H1 (cell line): ENCODE data around the gene PTGES3L. TPM values are rescaled to one million over a fixed set of nuclear protein-coding genes. Genes with fewer than 3 reads are reported as not detected.

Source experiments
- CTCF ChIA-PET: fragments of 300-600 bp; sonication (Branson Sonifier 250); formaldehyde crosslinking; loops from one replicate; lab custom pipeline; 2021; ENCODE audit not compliant: partially characterized antibody; lab: Charles Lee
- POLR2A ChIA-PET: fragments of 300-600 bp; sonication (Branson Sonifier 250); formaldehyde crosslinking; loops from one replicate; lab custom pipeline; 2021; ENCODE audit warnings: inconsistent platforms; ENCODE audit not compliant: partially characterized antibody; lab: Charles Lee
- DNase-seq, 2 experiments: peaks; one replicate each; pipeline versions ENCODE4 v3.0.0 to v3.0.0-alpha.2; 2010 to 2022; ENCODE audit warnings: low spot score in 2 of 2, low read depth in 1 of 2, mixed read lengths in 1 of 2
- FAIRE-seq: peaks from 2 replicates; lab custom pipeline; 2011; peaks lifted over from hg19 to GRCh38; lab: Jason Lieb, UNC
- H2AFZ ChIP-seq: 2 replicates; pipeline ENCODE4 v1.8.1; 2012; ENCODE audit warnings: low read length, inconsistent platforms
- H2AK5ac ChIP-seq: 2 replicates; pipeline ENCODE4 v1.6.1; 2013; ENCODE audit warnings: low read depth, low read length
- H2BK120ac ChIP-seq: replicated peaks from 2 replicates; pipeline ENCODE3; 2013; ENCODE audit warnings: low read depth, low read length, inconsistent platforms
- H2BK12ac ChIP-seq: 2 replicates; pipeline ENCODE4 v1.6.1; 2013; ENCODE audit warnings: low read depth, low read length
- H2BK15ac ChIP-seq: 2 replicates; pipeline ENCODE4 v1.6.1; 2013; ENCODE audit warnings: low read length
- H2BK20ac ChIP-seq: 2 replicates; pipeline ENCODE4 v1.6.1; 2013; ENCODE audit warnings: low read length
- H2BK5ac ChIP-seq: 2 replicates; pipeline ENCODE4 v1.6.1; 2013; ENCODE audit warnings: low read depth, low read length
- H3K14ac ChIP-seq: 2 replicates; pipeline ENCODE4 v1.6.1; 2013; ENCODE audit warnings: inconsistent platforms; ENCODE audit not compliant: insufficient read length
- H3K18ac ChIP-seq: 2 replicates; pipeline ENCODE4 v1.6.1; 2013; ENCODE audit warnings: low read length; ENCODE audit errors: extremely low read depth
- H3K23ac ChIP-seq: 2 replicates; pipeline ENCODE4 v1.6.1; 2013; ENCODE audit warnings: inconsistent platforms; ENCODE audit not compliant: insufficient read length
- H3K23me2 ChIP-seq: 2 replicates; pipeline ENCODE4 v1.6.1; 2013; ENCODE audit warnings: low read depth, low read length
- H3K27ac ChIP-seq: 2 replicates; pipeline ENCODE4 v1.6.1; 2011; ENCODE audit warnings: low read depth, low read length, inconsistent platforms
- H3K27me3 ChIP-seq, 4 experiments: replicated peaks in 1 of 4; 1 replicate in 1 of 4; 2 replicates in 3 of 4; pipeline versions ENCODE4 v1.6.1 to v1.8.1; 2011 to 2013; ENCODE audit warnings: low read length in 3 of 4, mild to moderate bottlenecking in 3 of 4, inconsistent platforms in 2 of 4, mixed read lengths in 2 of 4, moderate library complexity in 1 of 4; ENCODE audit not compliant: control insufficient read depth in 3 of 4, insufficient read depth in 3 of 4; ENCODE audit errors: extremely low read depth in 1 of 4
- H3K36me3 ChIP-seq, 4 experiments: 2 replicates each; pipeline versions ENCODE4 v1.6.1 to v1.8.1; 2011 to 2013; ENCODE audit warnings: mild to moderate bottlenecking in 4 of 4, low read length in 3 of 4, moderate library complexity in 2 of 4, control low read depth in 1 of 4, inconsistent platforms in 1 of 4; ENCODE audit not compliant: insufficient read depth in 4 of 4, control insufficient read depth in 2 of 4
- H3K4ac ChIP-seq: replicated peaks from 2 replicates; pipeline ENCODE3; 2013; ENCODE audit warnings: low read length, low read depth, mixed read lengths, inconsistent platforms; ENCODE audit not compliant: insufficient read length
- H3K4me1 ChIP-seq, 4 experiments: replicated peaks in 1 of 4; 1 replicate in 1 of 4; 2 replicates in 3 of 4; pipeline versions ENCODE4 v1.6.1 to v1.8.1; 2011 to 2013; ENCODE audit warnings: low read length in 3 of 4, inconsistent platforms in 2 of 4, mixed read lengths in 1 of 4; ENCODE audit not compliant: insufficient read depth in 4 of 4, control insufficient read depth in 3 of 4
- H3K4me2 ChIP-seq, 2 experiments: 2 replicates each; pipeline versions ENCODE4 v1.6.1 to v1.8.1; 2011 to 2013; ENCODE audit warnings: low read depth in 2 of 2, low read length in 2 of 2, control low read depth in 1 of 2, inconsistent platforms in 1 of 2, mild to moderate bottlenecking in 1 of 2; ENCODE audit not compliant: insufficient read depth in 1 of 2
- H3K4me3 ChIP-seq, 4 experiments: fragments of 200-600, 300-600 bp in 1 of 4; sonication (generic), shearing (Covaris generic), sonication (Bioruptor Twin) in 1 of 4; 2 replicates each; pipeline versions ENCODE4 v1.5.1 to v1.8.1; 2011 to 2016; ENCODE audit warnings: low read length in 4 of 4, low read depth in 3 of 4, control low read depth in 2 of 4, inconsistent platforms in 2 of 4, mild to moderate bottlenecking in 2 of 4, mixed read lengths in 1 of 4, moderate library complexity in 1 of 4; ENCODE audit not compliant: insufficient read depth in 2 of 4; ENCODE audit errors: extremely low read depth in 1 of 4
- H3K56ac ChIP-seq: replicated peaks from 2 replicates; pipeline ENCODE3; 2013; ENCODE audit warnings: low read depth, mild to moderate bottlenecking, mixed read lengths, low read length, inconsistent platforms; ENCODE audit not compliant: insufficient read length
- H3K79me1 ChIP-seq: 2 replicates; pipeline ENCODE4 v1.6.1; 2013; ENCODE audit warnings: low read depth, low read length, control low read depth
- H3K79me2 ChIP-seq, 2 experiments: 2 replicates each; pipeline versions ENCODE4 v1.6.1 to v1.8.1; 2012 to 2013; ENCODE audit warnings: low read length in 2 of 2, mild to moderate bottlenecking in 2 of 2, inconsistent platforms in 1 of 2; ENCODE audit not compliant: insufficient read depth in 2 of 2, control insufficient read depth in 1 of 2
- H3K9ac ChIP-seq, 4 experiments: replicated peaks in 1 of 4; 1 replicate in 1 of 4; 2 replicates in 3 of 4; pipeline versions ENCODE4 v1.6.1 to v1.8.1; 2011 to 2013; ENCODE audit warnings: low read depth in 3 of 4, low read length in 3 of 4, control low read depth in 2 of 4, mild to moderate bottlenecking in 2 of 4, moderate library complexity in 2 of 4, inconsistent platforms in 1 of 4; ENCODE audit errors: extremely low read depth in 1 of 4
- H3K9me3 ChIP-seq, 2 experiments: 2 replicates each; pipeline versions ENCODE4 v1.6.1 to v1.8.1; 2012 to 2013; ENCODE audit warnings: mild to moderate bottlenecking in 2 of 2, moderate library complexity in 2 of 2, control low read depth in 1 of 2, inconsistent platforms in 1 of 2, low read depth in 1 of 2, low read length in 1 of 2, mixed read lengths in 1 of 2; ENCODE audit not compliant: insufficient read depth in 2 of 2
- H4K20me1 ChIP-seq, 2 experiments: replicated peaks in 1 of 2; 2 replicates each; pipeline versions ENCODE3 to v1.8.1; 2011 to 2013; ENCODE audit warnings: inconsistent platforms in 2 of 2, low read length in 2 of 2, mild to moderate bottlenecking in 1 of 2; ENCODE audit not compliant: insufficient read depth in 2 of 2, control insufficient read depth in 1 of 2
- H4K5ac ChIP-seq: 2 replicates; pipeline ENCODE4 v1.6.1; 2013; ENCODE audit warnings: low read length, low read depth, mixed read lengths, inconsistent platforms; ENCODE audit not compliant: insufficient read length
- H4K8ac ChIP-seq: 2 replicates; pipeline ENCODE4 v1.8.0; 2013; ENCODE audit warnings: mild to moderate bottlenecking, moderate library complexity, low read length, inconsistent platforms; ENCODE audit not compliant: insufficient read depth; ENCODE audit errors: extremely low read depth
- H4K91ac ChIP-seq: replicated peaks from 2 replicates; pipeline ENCODE3; 2013; ENCODE audit warnings: low read length, mixed read lengths, inconsistent platforms; ENCODE audit not compliant: insufficient read length
- WGBS, 2 experiments: shearing (Covaris generic) in 1 of 2; methylation state at CpG; one replicate each; pipeline versions ENCODE4 v1.1.6 to v1.1.7; 2013 to 2015; ENCODE audit warnings: low lambda C conversion rate in 2 of 2, mixed read lengths in 2 of 2, inconsistent platforms in 1 of 2, low coverage in 1 of 2, missing lambda C conversion rate in 1 of 2; ENCODE audit not compliant: insufficient replicate concordance in 2 of 2, insufficient coverage in 1 of 2, insufficient read length in 1 of 2; ENCODE audit errors: extremely low coverage in 1 of 2, missing lambda C conversion rate in 1 of 2; 5-methylcytosine and 5-hydroxymethylcytosine counted together
- polyA plus RNA-seq, 7 experiments: library from polyadenylated mRNA; depleted of rRNA in 3 of 7; stranded (reverse) in 5 of 7; unstranded in 2 of 7; fragments of >200 nt in 5 of 7; fragments of 200-250 nt in 2 of 7; gene quantifications; 1 replicate in 5 of 7; 2 replicates in 1 of 7; 4 replicates in 1 of 7; pipeline versions ENCODE4 v1.2.1 to v1.2.3, GENCODE V29; 2011 to 2013; ENCODE audit warnings: missing spikeins in 2 of 7, mixed read lengths in 2 of 7
- total RNA-seq: library from RNA; stranded (reverse); fragmentation: NEBNext Ultra II Directional; extraction: Animal tissue kit (Norgen Biotek cat#: 25700); gene quantifications from 2 replicates; pipeline ENCODE4 v1.2.1, GENCODE V29; 2021

The PTGES3L gene
- total and polyA plus RNA-seq, 2 of the 8 experiments (the other 6 are each of a cell fraction or from before 2014, with no cell fraction given), result 3.0 to 3.6 TPM

DNA sequence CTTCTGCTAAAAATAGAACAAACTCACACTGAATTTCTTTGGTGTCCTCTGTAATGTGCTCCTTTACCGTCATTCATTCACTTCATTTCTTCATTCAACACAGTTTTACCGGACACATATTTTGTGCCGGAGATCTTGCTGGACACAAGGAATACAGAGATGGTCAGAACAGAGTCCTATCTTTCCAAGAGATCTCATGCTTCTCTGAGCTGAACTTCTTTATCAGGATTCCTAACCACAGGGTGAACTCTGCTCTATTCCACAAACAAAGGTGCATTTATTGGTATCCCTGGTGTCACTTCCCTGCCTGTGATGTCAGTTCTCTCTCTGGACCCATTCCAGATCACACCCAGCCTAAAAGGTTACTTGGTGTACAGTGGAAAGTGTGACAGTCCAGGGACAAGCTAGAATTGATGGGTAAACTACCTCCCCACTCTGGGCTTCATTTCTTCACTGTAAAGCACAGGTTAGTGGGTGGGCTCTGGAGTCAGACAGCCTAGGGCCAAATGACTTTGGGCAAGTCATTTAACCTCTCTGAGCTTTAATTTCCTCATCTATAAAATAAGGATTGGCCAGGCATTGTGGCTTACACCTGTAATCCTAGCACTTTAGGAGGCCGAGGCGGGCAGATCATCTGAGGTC lies 30.9 kb upstream of the PTGES3L start:
- Histone ChIP-seq H3K79me2 (no peaks in the 10 kb centered on the region), H3K23me2 (no peaks in the 10 kb centered on the region; the same call in 1 of the 2 replicates), H3K27ac (no peak overlapping the region), H3K79me1 (0 out of 2 replicates have a peak, but pooled peaks cover 6% of the 10 kb centered on the region), H3K14ac (no peak overlapping the region), H2AFZ (no peak overlapping the region), H3K4me1 (peaks cover 3 to 7% (median 3%) of the 10 kb centered on the region in 4 experiments), H3K9ac (no peak overlapping the region), H4K5ac (no peak overlapping the region), H2BK15ac (no peak overlapping the region), H4K91ac (no peak overlapping the region), H4K8ac (no peak overlapping the region), H2BK120ac (no peak overlapping the region), H3K4me3 (no peak overlapping the region), H4K20me1 (peaks cover 2% of the 10 kb centered on the region in 2 experiments), H3K27me3 (no peaks in the 10 kb centered on the region), H3K4ac (no peak overlapping the region), H3K18ac (no peak overlapping the region), H2BK12ac (no peak overlapping the region), H2BK5ac (no peak overlapping the region), H3K4me2 (no peak overlapping the region), H2BK20ac (no peak overlapping the region), H3K36me3 (peaks cover 0 to 12% (median 0%) of the 10 kb centered on the region in 4 experiments; a peak in 4 of 8 replicates), H3K23ac (no peak overlapping the region), H2AK5ac (no peak overlapping the region), H3K9me3 (no peaks in the 10 kb centered on the region), H3K56ac (no peak overlapping the region)
- FAIRE-seq (no peak), DNase-seq (no peak)
- ChIA-PET CTCF (interaction anchor here (1.9 kb wide), 1 partner anchor 12 kb away, joined by 6 read pairs; the partner anchor contains the start of gene RPL27), POLR2A (interaction anchor here (0.7 to 7.5 kb wide), 5 partner anchors 9 to 305 kb away, joined by 3 to 104 read pairs (median 3); partner anchors contain the start of genes RPL27 and VAT1)
- 96% methylated on average over 5 of the region's 5 CpGs; no CpG with 5 or more reads in 1 of the 2 experiments for WGBS, 2 experiments
